ENCODE data around the gene DCTN3.

- TF ChIP-seq POLR2A (IDR thresholded peaks at IDR 0.05; ENCODE audit: low read length) (no peak), GATA1 (IDR thresholded peaks at IDR 0.05; ENCODE audit: low read depth, low read length) (no peak)
Observed at GRCh38 chr9:34611251-34611810, 9.0 kb downstream of the DCTN3 start.

Measured in erythroblast (primary cell).